ENCODE measurements around the gene GFAP.

Gene GFAP

GRCh38 chr17:44914148-44914547, 1.2 kb downstream of the GFAP start:
- no peak for DNase-seq (ENCODE audit: low read depth)

GRCh38 chr17:44913676-44914075, 1.6 kb downstream of the GFAP start:
- no peak for DNase-seq (ENCODE audit: low read depth)

GRCh38 chr17:44912763-44913544, 2.3 kb downstream of the GFAP start:
- no peak for DNase-seq (ENCODE audit: low read depth)

- peak; percentile 36 for DNase-seq (ENCODE audit: low read depth)
These were observed 3.9 kb downstream of the GFAP start for GRCh38 chr17:44911133-44912001.

GRCh38 chr17:44910231-44911106, 4.8 kb downstream of the GFAP start:
- no peak for DNase-seq (ENCODE audit: low read depth)

- DNase-seq (ENCODE audit: low read depth), result no peak
These were observed 5.6 kb downstream of the GFAP start for GRCh38 chr17:44909681-44910144.

GRCh38 chr17:44908761-44909326, 6.5 kb downstream of the GFAP start:
- DNase-seq (ENCODE audit: low read depth), result no peak

GRCh38 chr17:44907729-44908470, 7.4 kb downstream of the GFAP start:
- no peak for DNase-seq (ENCODE audit: low read depth)

- DNase-seq (ENCODE audit: low read depth), result no peak
These were observed 8.3 kb downstream of the GFAP start for GRCh38 chr17:44906763-44907728.

GRCh38 chr17:44906010-44906646, 9.2 kb downstream of the GFAP start:
- no peak for DNase-seq (ENCODE audit: low read depth)

GRCh38 chr17:44905006-44906000, 10.0 kb downstream of the GFAP start:
- no peak for DNase-seq (ENCODE audit: low read depth)

GRCh38 chr17:44904001-44904984, 11.0 kb downstream of the GFAP start:
- no peak for DNase-seq (ENCODE audit: low read depth)

- DNase-seq (ENCODE audit: low read depth), result no peak
These were observed 12.2 kb downstream of the GFAP start for GRCh38 chr17:44903012-44903685.

- DNase-seq (ENCODE audit: low read depth), result no peak
These were observed 13.1 kb downstream of the GFAP start for GRCh38 chr17:44902135-44902760.

- DNase-seq (ENCODE audit: low read depth), result no peak
These were observed 13.8 kb downstream of the GFAP start for GRCh38 chr17:44901411-44901921.

- DNase-seq (ENCODE audit: low read depth), result no peak
These were observed 14.4 kb downstream of the GFAP start for GRCh38 chr17:44900894-44901293.
